Measurements from ENCODE around the gene TNF. TPM values are rescaled to one million over a fixed set of nuclear protein-coding genes. Genes with fewer than 3 reads are reported as not detected.

The TNF gene
- total RNA-seq, 1 experiment from 2014 or later: 0.17 TPM

DNA sequence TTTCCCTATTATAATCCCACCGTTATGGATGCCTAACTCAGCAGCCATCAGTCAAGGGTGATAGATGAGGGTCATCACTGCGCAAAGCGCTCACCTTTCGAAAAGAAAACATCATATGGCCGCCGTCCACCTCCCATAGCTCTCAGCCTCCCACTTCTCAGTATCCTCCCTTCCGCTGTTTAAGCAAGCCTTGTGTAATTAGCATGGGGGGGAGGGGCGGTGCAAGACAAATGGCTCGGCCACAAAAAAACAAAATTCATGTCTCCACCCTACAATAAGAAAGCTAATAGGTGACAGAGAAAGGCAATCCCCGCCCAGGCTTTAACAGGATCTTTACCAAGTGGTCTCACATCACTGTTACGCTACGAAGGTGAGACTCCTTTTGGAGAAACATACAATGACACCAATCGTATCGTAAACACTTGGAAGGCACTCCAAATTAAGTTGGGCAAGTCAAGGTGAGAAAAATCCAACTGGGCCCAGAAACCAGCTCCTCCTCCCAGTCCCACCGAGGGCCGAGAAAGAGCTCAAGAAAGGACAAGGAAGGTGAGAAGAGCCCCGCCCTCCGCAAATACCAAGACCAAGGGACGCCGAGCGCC is 34.2 kb upstream of the TNF start:
- H3K27ac ChIP-seq (ENCODE audit: low read depth, low read length, poor library complexity, severe bottlenecking): peak overlapping the region; percentile 99
- intact Hi-C loops (cut with micrococcal nuclease; ENCODE audit: unreplicated experiment): loop anchor here (5.0 to 10.0 kb wide), 5 partner anchors 44 to 354 kb away; partner anchors contain the start of genes APOM, BAG6, CLIC1 and EHMT2

DNA sequence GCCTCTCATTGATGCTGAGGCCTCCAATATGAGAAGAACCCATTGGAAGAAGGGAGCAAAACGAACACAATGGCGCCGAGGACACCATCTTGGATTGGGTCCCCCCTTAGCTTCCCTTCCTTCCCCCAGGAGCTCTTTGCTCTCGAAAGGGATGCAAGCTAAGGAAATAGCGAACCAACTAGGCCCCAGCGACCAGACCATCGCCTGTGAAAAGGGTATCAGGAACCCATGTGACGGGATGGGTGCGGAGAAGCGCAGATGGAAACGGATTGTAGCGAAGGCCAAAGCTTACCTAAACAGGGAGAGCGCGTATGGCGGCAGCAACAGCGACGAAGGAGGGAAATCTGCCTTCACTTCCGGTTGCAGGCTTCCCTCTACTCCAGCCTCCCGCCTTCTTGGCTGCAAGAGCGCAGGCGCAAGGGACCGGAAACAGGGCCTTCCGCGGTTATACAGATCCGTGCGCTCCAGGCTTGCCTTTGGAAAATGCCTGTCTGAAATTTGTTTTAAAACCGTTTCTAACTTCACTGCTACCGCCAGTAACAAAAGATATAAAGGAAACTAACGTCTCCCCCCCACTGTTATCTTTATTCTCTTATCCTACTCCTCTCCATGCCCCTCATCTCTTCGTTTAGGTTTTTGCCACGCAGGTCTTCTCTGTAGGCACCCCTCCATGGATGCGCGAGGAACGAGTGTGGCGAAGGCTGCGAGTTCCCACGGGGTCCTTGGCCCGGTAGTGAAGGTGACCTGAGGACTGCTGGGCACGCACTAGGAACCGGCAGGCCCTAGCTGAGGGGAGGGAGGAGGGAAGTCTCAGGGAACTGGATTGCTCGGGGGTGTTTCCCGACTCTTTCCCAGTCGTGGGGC is 33.5 kb upstream of the TNF start, which contains the start of gene DDX39B:
DDX39B (minus strand) TSS at position 346 of the 864 bp plus-strand sequence. CDS start 1,471 bp downstream, outside the sequence.
- TF ChIP-seq EZH2 (IDR thresholded peaks at IDR 0.05; ENCODE audit: borderline replicate concordance, low read depth, low read length, poor library complexity, severe bottlenecking): no peak
- TF ChIP-seq, protein P1, sequence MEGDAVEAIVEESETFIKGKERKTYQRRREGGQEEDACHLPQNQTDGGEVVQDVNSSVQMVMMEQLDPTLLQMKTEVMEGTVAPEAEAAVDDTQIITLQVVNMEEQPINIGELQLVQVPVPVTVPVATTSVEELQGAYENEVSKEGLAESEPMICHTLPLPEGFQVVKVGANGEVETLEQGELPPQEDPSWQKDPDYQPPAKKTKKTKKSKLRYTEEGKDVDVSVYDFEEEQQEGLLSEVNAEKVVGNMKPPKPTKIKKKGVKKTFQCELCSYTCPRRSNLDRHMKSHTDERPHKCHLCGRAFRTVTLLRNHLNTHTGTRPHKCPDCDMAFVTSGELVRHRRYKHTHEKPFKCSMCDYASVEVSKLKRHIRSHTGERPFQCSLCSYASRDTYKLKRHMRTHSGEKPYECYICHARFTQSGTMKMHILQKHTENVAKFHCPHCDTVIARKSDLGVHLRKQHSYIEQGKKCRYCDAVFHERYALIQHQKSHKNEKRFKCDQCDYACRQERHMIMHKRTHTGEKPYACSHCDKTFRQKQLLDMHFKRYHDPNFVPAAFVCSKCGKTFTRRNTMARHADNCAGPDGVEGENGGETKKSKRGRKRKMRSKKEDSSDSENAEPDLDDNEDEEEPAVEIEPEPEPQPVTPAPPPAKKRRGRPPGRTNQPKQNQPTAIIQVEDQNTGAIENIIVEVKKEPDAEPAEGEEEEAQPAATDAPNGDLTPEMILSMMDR (conservative IDR thresholded peaks at IDR 0.05; ENCODE audit: low read depth, low read length): no peak
- no TSS peak for BruUV-seq (replicated peaks)
- intact Hi-C loops (cut with micrococcal nuclease; ENCODE audit: unreplicated experiment): loop anchor here (5.0 to 10.0 kb wide), 5 partner anchors 45 to 353 kb away; partner anchors contain the start of genes APOM, BAG6, CLIC1 and EHMT2
- DNase-seq (ENCODE audit: low spot score): peak; percentile 99
- POLR2A ChIA-PET (ENCODE audit: low non-redundant PET): interaction anchor here (0.6 to 0.8 kb wide), 5 partner anchors 45 to 813 kb away, joined by 3 to 4 read pairs (median 3); no protein-coding TSS in a partner anchor
- H3K4me1 ChIP-seq (ENCODE audit: insufficient read depth, low read length, poor library complexity, severe bottlenecking): peaks cover 16% of the 10 kb centered on the region
- no peaks in the 10 kb centered on the region for H3K27me3 ChIP-seq (replicated peaks; ENCODE audit: insufficient read depth, low read depth, low read length, poor library complexity)
- peak within 1 kb of the TSS; percentile 99 for H3K27ac ChIP-seq (ENCODE audit: low read depth, low read length, poor library complexity, severe bottlenecking)
- CTCF ChIA-PET: interaction anchor here (0.6 to 2.3 kb wide), 2 partner anchors 57 to 644 kb away, joined by 5 to 6 read pairs; no protein-coding TSS in a partner anchor
- peak within 1 kb of the TSS; percentile 87 for H3K4me3 ChIP-seq (ENCODE audit: low read depth, low read length, poor library complexity, severe bottlenecking)
- peaks cover 39% of the 10 kb centered on the region for H3K36me3 ChIP-seq (ENCODE audit: insufficient read depth, low read length, poor library complexity, severe bottlenecking)
- no peaks in the 10 kb centered on the region for H3K9me3 ChIP-seq (ENCODE audit: low read depth, low read length, poor library complexity, severe bottlenecking)

More for the DNA sequence above, 34.2 kb upstream of the TNF start:
- no peaks in the 10 kb centered on the region for H3K9me3 ChIP-seq (ENCODE audit: low read depth, low read length, poor library complexity, severe bottlenecking)
- H3K27me3 ChIP-seq (replicated peaks; ENCODE audit: insufficient read depth, low read depth, low read length, poor library complexity): no peaks in the 10 kb centered on the region
- peak overlapping the region; percentile 87 for H3K4me3 ChIP-seq (ENCODE audit: low read depth, low read length, poor library complexity, severe bottlenecking)
- H3K36me3 ChIP-seq (ENCODE audit: insufficient read depth, low read length, poor library complexity, severe bottlenecking): peaks cover 46% of the 10 kb centered on the region
- no peak for TF ChIP-seq EZH2 (IDR thresholded peaks at IDR 0.05; ENCODE audit: borderline replicate concordance, low read depth, low read length, poor library complexity, severe bottlenecking)
- TF ChIP-seq, protein P1 (conservative IDR thresholded peaks at IDR 0.05; ENCODE audit: low read depth, low read length): no peak
- ChIA-PET POLR2A (ENCODE audit: low non-redundant PET) (interaction anchor here (0.6 to 0.8 kb wide), 5 partner anchors 44 to 569 kb away, joined by 3 to 16 read pairs (median 4); no protein-coding TSS in a partner anchor), CTCF (interaction anchor here (0.6 to 2.3 kb wide), 2 partner anchors 58 to 644 kb away, joined by 5 to 6 read pairs; no protein-coding TSS in a partner anchor)
- peak; percentile 66 for DNase-seq (ENCODE audit: low spot score)
- H3K4me1 ChIP-seq (ENCODE audit: insufficient read depth, low read length, poor library complexity, severe bottlenecking): peaks cover 16% of the 10 kb centered on the region
- BruUV-seq (replicated peaks): TSS peak; percentile 62

DNA sequence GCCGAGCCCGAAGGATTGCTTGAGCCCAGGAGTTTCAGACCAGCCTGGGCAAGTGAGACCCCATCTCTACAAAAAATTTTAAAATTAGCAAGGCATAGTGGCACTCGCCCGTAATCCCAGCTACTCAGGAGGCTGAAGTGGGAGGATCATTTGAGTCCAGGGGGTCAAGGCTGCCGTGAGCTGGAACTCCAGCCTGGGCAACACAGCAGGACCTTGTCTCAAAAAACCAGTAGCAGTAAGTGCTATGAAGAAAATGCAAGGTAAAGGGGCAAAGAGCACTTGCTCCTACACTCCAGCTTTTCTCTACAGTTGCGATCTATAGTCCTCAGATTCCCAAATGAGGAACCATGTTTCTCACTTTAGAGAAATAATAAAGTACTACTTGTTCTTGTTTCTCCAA is 31.7 kb upstream of the TNF start:
- no peaks in the 10 kb centered on the region for H3K9me3 ChIP-seq (ENCODE audit: low read depth, low read length, poor library complexity, severe bottlenecking)
- BruUV-seq (replicated peaks): no TSS peak
- no peak for DNase-seq (ENCODE audit: low spot score)
- POLR2A ChIA-PET (ENCODE audit: low non-redundant PET): no interaction called here
- H3K27me3 ChIP-seq (replicated peaks; ENCODE audit: insufficient read depth, low read depth, low read length, poor library complexity): no peaks in the 10 kb centered on the region
- intact Hi-C loops (cut with micrococcal nuclease; ENCODE audit: unreplicated experiment): loop anchor here (5.0 to 10.0 kb wide), 5 partner anchors 46 to 351 kb away; partner anchors contain the start of genes APOM, BAG6, CLIC1 and EHMT2
- TF ChIP-seq, protein P1 (conservative IDR thresholded peaks at IDR 0.05; ENCODE audit: low read depth, low read length): no peak
- TF ChIP-seq EZH2 (IDR thresholded peaks at IDR 0.05; ENCODE audit: borderline replicate concordance, low read depth, low read length, poor library complexity, severe bottlenecking): no peak
- peaks cover 26% of the 10 kb centered on the region for H3K4me1 ChIP-seq (ENCODE audit: insufficient read depth, low read length, poor library complexity, severe bottlenecking)
- no peak overlapping the region for H3K27ac ChIP-seq (ENCODE audit: low read depth, low read length, poor library complexity, severe bottlenecking)
- CTCF ChIA-PET: no interaction called here
- no peak overlapping the region for H3K4me3 ChIP-seq (ENCODE audit: low read depth, low read length, poor library complexity, severe bottlenecking)
- H3K36me3 ChIP-seq (ENCODE audit: insufficient read depth, low read length, poor library complexity, severe bottlenecking): peaks cover 21% of the 10 kb centered on the region

Data from A673 (cell line).